Caco-2 (cell line): ENCODE data around the gene RNF43. TPM values are rescaled to one million over a fixed set of nuclear protein-coding genes. Genes with fewer than 3 reads are reported as not detected.

Source experiments
- BruUV-seq: library from RNA; stranded (reverse); fragments of 400-500 nt; replicated peaks from 2 replicates; lab custom pipeline; 2021; lab: Mats Ljungman, UMichigan
- CTCF ChIA-PET: fragments of 300-600 bp; sonication (Branson Sonifier 250); formaldehyde crosslinking; loops from one replicate; lab custom pipeline; 2022; ENCODE audit warnings: antibody characterized with exemption; lab: Charles Lee
- POLR2A ChIA-PET: fragments of 300-600 bp; sonication (Branson Sonifier 250); formaldehyde crosslinking; loops from one replicate; lab custom pipeline; 2022; ENCODE audit warnings: antibody characterized with exemption; lab: Charles Lee
- DNase-seq, 2 experiments: peaks; one replicate each; pipeline versions ENCODE4 v3.0.0 to v3.0.0-alpha.2; 2020 to 2022
- H3K27me3 ChIP-seq: replicated peaks from 2 replicates; pipeline ENCODE4 v1.6.0; 2011; ENCODE audit warnings: low read length; ENCODE audit not compliant: control insufficient read depth, insufficient read depth
- H3K36me3 ChIP-seq: 2 replicates; pipeline ENCODE4 v1.5.1; 2011; ENCODE audit warnings: low read length; ENCODE audit not compliant: control insufficient read depth, insufficient read depth
- H3K4me1 ChIP-seq: fragments of 250-450 bp; sonication (Bioruptor Pico); 2 replicates; pipeline ENCODE4 v1.5.1; 2020; ENCODE audit warnings: mild to moderate bottlenecking
- H3K4me3 ChIP-seq: 2 replicates; pipeline ENCODE4 v1.5.1; 2011; ENCODE audit warnings: low read depth, mild to moderate bottlenecking, control low read depth, low read length
- H3K9me3 ChIP-seq: fragments of 250-450 bp; sonication (Bioruptor Pico); 2 replicates; pipeline ENCODE4 v1.5.1; 2020; ENCODE audit warnings: mild to moderate bottlenecking, moderate library complexity
- H3K27ac Mint-ChIP-seq: one replicate; pipeline ENCODE4 v1.8.0; 2022; ENCODE audit warnings: mixed read lengths; ENCODE audit not compliant: unreplicated experiment
- H3K27me3 Mint-ChIP-seq: one replicate; pipeline ENCODE4 v1.8.0; 2022; ENCODE audit warnings: mixed read lengths; ENCODE audit not compliant: insufficient read depth, unreplicated experiment
- H3K36me3 Mint-ChIP-seq: one replicate; pipeline ENCODE4 v1.8.0; 2022; ENCODE audit warnings: mild to moderate bottlenecking, mixed read lengths; ENCODE audit not compliant: insufficient read depth, unreplicated experiment
- H3K4me1 Mint-ChIP-seq: one replicate; pipeline ENCODE4 v1.8.0; 2022; ENCODE audit warnings: low read depth, mixed read lengths; ENCODE audit not compliant: unreplicated experiment
- H3K4me3 Mint-ChIP-seq: one replicate; pipeline ENCODE4 v1.8.0; 2022; ENCODE audit warnings: mild to moderate bottlenecking, moderate library complexity, mixed read lengths; ENCODE audit not compliant: unreplicated experiment
- H3K9me3 Mint-ChIP-seq: one replicate; pipeline ENCODE4 v1.8.0; 2022; ENCODE audit warnings: mixed read lengths; ENCODE audit not compliant: unreplicated experiment
- CTCF ChIP-seq, 2 experiments: fragments of 200-600 bp in 1 of 2; IDR thresholded peaks; 1 replicate in 1 of 2; 2 replicates in 1 of 2; pipeline versions ENCODE4 v1.5.1 to v1.8.0; 2011 to 2022; ENCODE audit warnings: antibody characterized with exemption in 1 of 2, control low read depth in 1 of 2, inconsistent platforms in 1 of 2, low read depth in 1 of 2, low read length in 1 of 2, mild to moderate bottlenecking in 1 of 2, moderate library complexity in 1 of 2; ENCODE audit not compliant: insufficient read depth in 1 of 2, severe bottlenecking in 1 of 2, unreplicated experiment in 1 of 2
- intact Hi-C: fragments of 100-400 bp; cut with micrococcal nuclease; formaldehyde crosslinking; loops from one replicate; pipeline ENCODE4 v1.10.0; 2022; ENCODE audit not compliant: unreplicated experiment
- total RNA-seq: library from RNA; stranded (reverse); gene quantifications from 2 replicates; pipeline ENCODE4 v1.2.3, GENCODE V29; 2022

The RNF43 gene
- total RNA-seq, 1 experiment from 2014 or later: 84.2 TPM

GRCh38 chr17:58402047-58402446 lies 15.3 kb downstream of the RNF43 start:
- Histone ChIP-seq H3K27me3 (no peaks in the 10 kb centered on the region), H3K9me3 (no peaks in the 10 kb centered on the region), H3K4me1 (peaks cover 84% of the 10 kb centered on the region), H3K4me3 (no peak overlapping the region), H3K36me3 (no peaks in the 10 kb centered on the region; the same call in 1 of the 2 replicates)
- intact Hi-C loops: no loop called here
- Mint-ChIP-seq H3K4me1 (peaks cover 67% of the 10 kb centered on the region), H3K4me3 (peak overlapping the region; percentile 47), H3K36me3 (peaks cover 77% of the 10 kb centered on the region), H3K27me3 (no peaks in the 10 kb centered on the region), H3K9me3 (no peaks in the 10 kb centered on the region), H3K27ac (peak overlapping the region; percentile 82)
- ChIA-PET POLR2A (no interaction called here), CTCF (no interaction called here)
- no TSS peak for BruUV-seq
- no peak for TF ChIP-seq CTCF (IDR thresholded peaks at IDR 0.05; ENCODE audit: insufficient read depth in 1 of 2, low read depth in 1 of 2, low read length in 1 of 2, severe bottlenecking in 1 of 2, unreplicated experiment in 1 of 2)
- DNase-seq: no peak

- POLR2A ChIA-PET: no interaction called here
- peaks cover 75% of the 10 kb centered on the region for H3K4me1 Mint-ChIP-seq
- Histone ChIP-seq H3K4me3 (no peak overlapping the region), H3K9me3 (no peaks in the 10 kb centered on the region), H3K27me3 (no peaks in the 10 kb centered on the region), H3K36me3 (no peaks in the 10 kb centered on the region; the same call in 1 of the 2 replicates), H3K4me1 (peaks cover 89% of the 10 kb centered on the region)
- TF ChIP-seq CTCF (IDR thresholded peaks at IDR 0.05; ENCODE audit: insufficient read depth in 1 of 2, low read depth in 1 of 2, low read length in 1 of 2, severe bottlenecking in 1 of 2, unreplicated experiment in 1 of 2): no peak
- DNase-seq: no peak
- CTCF ChIA-PET: no interaction called here
- no peak overlapping the region for H3K27ac Mint-ChIP-seq
- BruUV-seq: no TSS peak
- H3K27me3 Mint-ChIP-seq: no peaks in the 10 kb centered on the region
- H3K4me3 Mint-ChIP-seq: no peak overlapping the region
- intact Hi-C loops: no loop called here
- H3K9me3 Mint-ChIP-seq: no peaks in the 10 kb centered on the region
- peaks cover 83% of the 10 kb centered on the region for H3K36me3 Mint-ChIP-seq
Measured at GRCh38 chr17:58401287-58401686, 16.0 kb downstream of the RNF43 start.

- Histone ChIP-seq H3K9me3 (no peaks in the 10 kb centered on the region), H3K27me3 (no peaks in the 10 kb centered on the region), H3K36me3 (no peaks in the 10 kb centered on the region; the same call in 1 of the 2 replicates), H3K4me1 (peaks cover 89% of the 10 kb centered on the region), H3K4me3 (no peak overlapping the region)
- no TSS peak for BruUV-seq
- DNase-seq: no peak
- Mint-ChIP-seq H3K27me3 (no peaks in the 10 kb centered on the region), H3K27ac (no peak overlapping the region), H3K9me3 (no peaks in the 10 kb centered on the region), H3K4me3 (no peak overlapping the region), H3K4me1 (peaks cover 79% of the 10 kb centered on the region), H3K36me3 (peaks cover 85% of the 10 kb centered on the region)
- ChIA-PET POLR2A (no interaction called here), CTCF (no interaction called here)
- TF ChIP-seq CTCF (IDR thresholded peaks at IDR 0.05; ENCODE audit: insufficient read depth in 1 of 2, low read depth in 1 of 2, low read length in 1 of 2, severe bottlenecking in 1 of 2, unreplicated experiment in 1 of 2): no peak
- intact Hi-C loops: no loop called here
Measured at GRCh38 chr17:58400826-58401225, 16.5 kb downstream of the RNF43 start.
